ENCODE data around the gene USP3. TPM values are rescaled to one million over a fixed set of nuclear protein-coding genes. Genes with fewer than 3 reads are reported as not detected.
A peak's percentile ranks its signal among the peaks of the same experiment; 100 is the strongest.

The USP3 gene
- total RNA-seq, 4 donors from 2014 or later = 27.3 to 52.8 (median 32.2) TPM

DNA sequence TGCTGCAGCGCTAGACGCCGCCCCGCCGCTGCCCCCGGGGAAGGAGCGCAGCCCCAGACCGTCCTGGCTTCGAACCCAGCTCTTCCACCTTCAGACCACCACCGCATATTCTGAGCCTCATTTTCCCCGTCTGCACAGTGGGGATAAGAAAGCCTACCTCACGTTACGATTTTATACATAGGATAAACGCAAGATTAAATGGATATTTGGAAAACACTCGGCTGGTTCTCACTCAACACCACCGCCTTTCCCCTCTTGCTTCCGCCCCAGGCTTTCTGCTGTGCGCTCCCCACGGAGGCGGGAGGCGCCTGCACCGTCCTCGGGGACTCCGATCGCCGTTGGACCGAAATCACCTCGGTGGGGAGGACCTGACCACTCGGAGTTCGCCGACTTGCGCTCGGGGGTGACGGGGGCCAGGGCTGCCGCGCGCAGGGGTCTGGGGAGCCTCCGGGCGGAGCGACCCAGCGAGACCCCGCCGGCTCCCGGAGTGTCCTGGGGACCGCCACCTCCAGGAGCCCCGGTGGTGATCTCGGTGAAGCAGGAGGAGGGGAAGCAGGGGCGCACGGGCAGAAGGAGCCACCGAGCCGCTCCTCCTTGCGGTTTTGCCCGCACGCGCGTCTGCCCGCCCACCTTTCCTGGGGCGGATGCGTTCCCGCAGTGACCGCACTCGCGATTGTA, 96.8 kb downstream of the USP3 start:
- Histone ChIP-seq H3K36me3 (peaks cover 0 to 4% (median 0%) of the 10 kb centered on the region in 3 donors), H3K4me3 (peak overlapping the region; percentile 73 to 91 (median 84)), H3K27ac (peak overlapping the region; percentile 82 to 94 (median 87)), H3K27me3 (no peaks in the 10 kb centered on the region), H3K9me3 (no peaks in the 10 kb centered on the region), H3K4me1 (peaks cover 9 to 79% (median 27%) of the 10 kb centered on the region in 3 donors)
- TF ChIP-seq, protein P1, sequence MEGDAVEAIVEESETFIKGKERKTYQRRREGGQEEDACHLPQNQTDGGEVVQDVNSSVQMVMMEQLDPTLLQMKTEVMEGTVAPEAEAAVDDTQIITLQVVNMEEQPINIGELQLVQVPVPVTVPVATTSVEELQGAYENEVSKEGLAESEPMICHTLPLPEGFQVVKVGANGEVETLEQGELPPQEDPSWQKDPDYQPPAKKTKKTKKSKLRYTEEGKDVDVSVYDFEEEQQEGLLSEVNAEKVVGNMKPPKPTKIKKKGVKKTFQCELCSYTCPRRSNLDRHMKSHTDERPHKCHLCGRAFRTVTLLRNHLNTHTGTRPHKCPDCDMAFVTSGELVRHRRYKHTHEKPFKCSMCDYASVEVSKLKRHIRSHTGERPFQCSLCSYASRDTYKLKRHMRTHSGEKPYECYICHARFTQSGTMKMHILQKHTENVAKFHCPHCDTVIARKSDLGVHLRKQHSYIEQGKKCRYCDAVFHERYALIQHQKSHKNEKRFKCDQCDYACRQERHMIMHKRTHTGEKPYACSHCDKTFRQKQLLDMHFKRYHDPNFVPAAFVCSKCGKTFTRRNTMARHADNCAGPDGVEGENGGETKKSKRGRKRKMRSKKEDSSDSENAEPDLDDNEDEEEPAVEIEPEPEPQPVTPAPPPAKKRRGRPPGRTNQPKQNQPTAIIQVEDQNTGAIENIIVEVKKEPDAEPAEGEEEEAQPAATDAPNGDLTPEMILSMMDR (IDR thresholded peaks at IDR 0.05) = no peak
- no peak for TF ChIP-seq POLR2A (IDR thresholded peaks at IDR 0.05)
- intact Hi-C loops (cut with DNase I) = loop anchor here (10.0 kb wide), 1 partner anchor 464 kb away; no protein-coding TSS in a partner anchor
- no peak for DNase-seq
- 0 to 1% methylated on average over 12 to 18 of the region's 63 CpGs for WGBS, 2 donors

DNA sequence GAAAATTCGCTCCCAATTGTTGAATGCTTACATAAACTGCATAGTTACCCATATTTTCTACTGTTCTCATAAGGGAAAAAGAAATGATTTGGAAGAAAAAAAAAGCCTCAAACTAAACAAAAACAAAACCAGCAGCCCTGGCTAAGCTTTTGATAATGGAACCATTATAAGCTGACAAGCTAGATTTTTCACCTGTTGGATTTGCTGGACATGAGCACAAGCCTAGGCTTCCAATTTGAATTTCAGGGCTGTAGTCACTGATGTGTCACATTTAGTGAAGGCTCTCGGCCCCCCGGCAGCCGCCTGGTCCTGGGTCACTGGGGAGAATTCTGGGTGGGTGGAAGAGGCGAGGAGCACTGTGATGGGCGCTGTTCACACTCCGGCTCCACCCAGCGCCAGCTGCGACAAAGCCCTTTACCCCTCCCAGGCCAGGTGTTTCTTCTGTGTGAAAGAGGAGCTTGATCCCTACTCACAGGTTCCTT, 97.4 kb downstream of the USP3 start:
- no peak for DNase-seq
- Histone ChIP-seq H3K27ac (peak overlapping the region; percentile 82 to 94 (median 87)), H3K4me1 (peaks cover 9 to 79% (median 22%) of the 10 kb centered on the region in 3 donors), H3K36me3 (peaks cover 0 to 10% (median 0%) of the 10 kb centered on the region in 3 donors), H3K9me3 (no peaks in the 10 kb centered on the region), H3K4me3 (peak overlapping the region; percentile 73 to 91 (median 84)), H3K27me3 (no peaks in the 10 kb centered on the region)
- intact Hi-C loops (cut with DNase I) = loop anchor here (10.0 kb wide), 1 partner anchor 463 kb away; no protein-coding TSS in a partner anchor
- WGBS, 2 donors = 40 to 44% methylated on average over 8 to 9 of the region's 9 CpGs
- TF ChIP-seq, protein P1 (IDR thresholded peaks at IDR 0.05) = no peak
- TF ChIP-seq POLR2A (IDR thresholded peaks at IDR 0.05) = peak in 1 of 4 donors; percentile 15

DNA sequence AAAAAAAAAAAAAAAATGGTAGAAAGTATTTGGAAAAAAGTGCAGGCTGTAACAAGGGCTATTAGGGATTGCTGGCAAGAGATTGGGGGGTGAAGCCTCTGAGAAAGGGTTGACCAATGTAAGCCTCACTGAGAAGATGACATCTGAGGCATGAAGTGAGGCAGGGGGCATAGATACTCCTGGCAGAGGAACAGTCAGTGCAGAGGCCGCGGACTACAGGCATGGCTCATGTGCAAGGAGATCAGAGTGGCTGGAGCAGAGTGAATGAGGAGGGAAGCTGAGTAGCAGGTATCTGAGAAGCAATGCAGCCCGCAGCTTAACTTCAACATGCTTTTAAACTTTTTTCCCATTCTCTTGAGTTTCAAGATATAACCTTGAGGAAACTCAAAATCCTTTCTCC, 98.2 kb downstream of the USP3 start:
- no peak for DNase-seq
- Histone ChIP-seq H3K9me3 (no peaks in the 10 kb centered on the region), H3K4me1 (peaks cover 6 to 70% (median 21%) of the 10 kb centered on the region in 3 donors), H3K27me3 (no peaks in the 10 kb centered on the region), H3K4me3 (no peak overlapping the region), H3K36me3 (peaks cover 0 to 19% (median 0%) of the 10 kb centered on the region in 3 donors), H3K27ac (no peak overlapping the region)
- TF ChIP-seq, protein P1 (IDR thresholded peaks at IDR 0.05) = no peak
- no peak for TF ChIP-seq POLR2A (IDR thresholded peaks at IDR 0.05)
- intact Hi-C loops (cut with DNase I) = loop anchor here (10.0 kb wide), 1 partner anchor 462 kb away; no protein-coding TSS in a partner anchor
- 73 to 80% methylated on average over 3 of the region's 3 CpGs for WGBS, 2 donors

DNA sequence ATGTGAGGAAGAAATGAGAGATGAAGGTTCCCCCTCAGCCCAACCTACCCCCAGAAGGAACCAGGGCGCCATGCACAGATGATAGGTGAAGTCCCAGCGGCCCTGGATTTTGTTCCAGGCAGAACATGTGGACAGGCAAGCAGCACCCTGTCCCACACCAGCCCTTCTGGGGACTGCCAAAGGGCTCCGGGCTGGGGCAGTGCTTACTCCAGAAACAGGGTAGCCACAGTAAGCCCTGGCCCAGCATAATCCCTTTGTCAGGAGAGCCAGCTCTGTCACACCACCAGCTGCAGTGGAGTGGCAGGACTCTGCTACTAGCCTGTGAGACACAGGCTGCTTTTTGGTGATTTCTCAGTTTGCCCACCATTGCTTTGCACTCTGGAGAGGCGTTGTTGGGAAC, 99.1 kb downstream of the USP3 start:
- Histone ChIP-seq H3K27ac (peak overlapping the region in 1 of 4 donors; percentile 18), H3K4me1 (peaks cover 6 to 61% (median 21%) of the 10 kb centered on the region in 3 donors), H3K9me3 (no peaks in the 10 kb centered on the region), H3K27me3 (no peaks in the 10 kb centered on the region), H3K36me3 (peaks cover 0 to 28% (median 0%) of the 10 kb centered on the region in 3 donors), H3K4me3 (no peak overlapping the region)
- intact Hi-C loops (cut with DNase I) = loop anchor here (10.0 kb wide), 1 partner anchor 461 kb away; no protein-coding TSS in a partner anchor
- TF ChIP-seq, protein P1 (IDR thresholded peaks at IDR 0.05) = no peak
- TF ChIP-seq POLR2A (IDR thresholded peaks at IDR 0.05) = no peak
- no peak for DNase-seq
- WGBS, 2 donors = 92 to 96% methylated on average over 2 to 3 of the region's 4 CpGs

DNA sequence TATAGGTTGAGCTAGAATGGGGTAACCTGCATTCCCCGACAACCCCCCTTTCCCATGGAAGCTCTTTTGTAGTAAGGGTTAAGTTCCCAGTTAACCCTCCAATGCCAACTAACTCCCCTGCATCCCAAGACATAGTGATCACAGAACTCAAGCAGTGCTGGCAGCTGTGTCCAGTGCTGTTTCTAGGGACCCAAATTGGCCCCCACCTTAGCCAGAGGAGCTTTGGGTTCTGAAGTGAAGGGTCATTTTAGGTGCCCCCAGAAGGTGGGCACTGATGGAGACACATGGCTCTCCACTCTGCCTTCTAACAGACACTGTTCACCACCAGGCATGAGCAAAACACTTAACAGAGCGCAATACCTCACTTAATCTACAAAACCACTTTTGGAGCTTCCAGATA, 99.9 kb downstream of the USP3 start:
- intact Hi-C loops (cut with DNase I) = loop anchor here (10.0 kb wide), 1 partner anchor 461 kb away; no protein-coding TSS in a partner anchor
- TF ChIP-seq, protein P1 (IDR thresholded peaks at IDR 0.05) = no peak
- TF ChIP-seq POLR2A (IDR thresholded peaks at IDR 0.05) = no peak
- Histone ChIP-seq H3K27me3 (no peaks in the 10 kb centered on the region), H3K36me3 (peaks cover 0 to 36% (median 0%) of the 10 kb centered on the region in 3 donors), H3K27ac (no peak overlapping the region), H3K9me3 (no peaks in the 10 kb centered on the region), H3K4me1 (peaks cover 6 to 53% (median 21%) of the 10 kb centered on the region in 3 donors), H3K4me3 (no peak overlapping the region)
- WGBS, 2 donors = 83 to 100% methylated on average over 1 to 2 of the region's 2 CpGs
- DNase-seq = no peak

All from esophagus squamous epithelium (tissue), 5 donors.